Activated naive CD4-positive, alpha-beta T cell (primary cell): ENCODE data around the gene IGSF10.
"Not testable (repeated sequence)": the region's sequence is repeated elsewhere in the genome, so short reads cannot be mapped to it uniquely, and the experiment has no call there.

Source experiments
- DNase-seq, 4 experiments: peaks; one replicate each; lab custom pipeline; 2025; lab: John Stamatoyannopoulos, UW

IGSF10 gene

GRCh38 chr3:151460774-151461450 is at the start of gene IGSF10:
IGSF10 (minus strand) TSS chr3:151461061; CDS start chr3:151458709, 2,352 bp downstream.
- DNase-seq, result no peak

- not testable (repeated sequence) for DNase-seq
These were observed 48.7 kb upstream of the IGSF10 start for GRCh38 chr3:151509468-151510135.

- DNase-seq, result no peak
These were observed 43.7 kb upstream of the IGSF10 start for GRCh38 chr3:151504606-151505005.

- DNase-seq, result no peak
These were observed 42.2 kb upstream of the IGSF10 start for GRCh38 chr3:151503074-151503473.

GRCh38 chr3:151501923-151502632 is 41.2 kb upstream of the IGSF10 start:
- no peak for DNase-seq

- DNase-seq, result no peak
These were observed 40.5 kb upstream of the IGSF10 start for GRCh38 chr3:151501171-151501922.

GRCh38 chr3:151499168-151499567 is 38.3 kb upstream of the IGSF10 start:
- no peak for DNase-seq

DNA sequence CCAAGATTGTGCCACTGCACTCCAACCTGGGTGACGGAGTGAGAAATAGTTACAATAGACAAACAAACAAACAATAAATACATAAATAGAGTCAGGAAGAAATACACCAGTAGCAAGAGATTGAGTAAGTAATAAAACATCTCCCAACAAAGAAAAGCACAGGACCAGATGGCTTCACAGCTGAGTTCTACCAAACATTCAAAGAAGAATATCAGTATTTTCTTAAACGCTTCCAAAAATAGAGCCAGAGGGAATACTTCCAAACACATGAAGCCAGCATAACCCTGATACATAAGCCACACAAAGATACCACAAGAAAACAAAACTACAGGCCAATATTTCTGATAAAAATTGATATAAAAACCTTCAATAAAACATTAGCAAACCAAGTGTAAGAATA is 30.7 kb upstream of the IGSF10 start:
- DNase-seq, result no peak

GRCh38 chr3:151487833-151488232 is 27.0 kb upstream of the IGSF10 start:
- not testable (repeated sequence) for DNase-seq

- no peak for DNase-seq
These were observed 23.2 kb upstream of the IGSF10 start for GRCh38 chr3:151483961-151484520.

- no peak for DNase-seq
These were observed 22.6 kb upstream of the IGSF10 start for GRCh38 chr3:151483488-151483887.

- no peak for DNase-seq
These were observed 19.6 kb upstream of the IGSF10 start for GRCh38 chr3:151480492-151480891.

- no peak for DNase-seq
These were observed 18.6 kb upstream of the IGSF10 start for GRCh38 chr3:151479452-151479851.

DNA sequence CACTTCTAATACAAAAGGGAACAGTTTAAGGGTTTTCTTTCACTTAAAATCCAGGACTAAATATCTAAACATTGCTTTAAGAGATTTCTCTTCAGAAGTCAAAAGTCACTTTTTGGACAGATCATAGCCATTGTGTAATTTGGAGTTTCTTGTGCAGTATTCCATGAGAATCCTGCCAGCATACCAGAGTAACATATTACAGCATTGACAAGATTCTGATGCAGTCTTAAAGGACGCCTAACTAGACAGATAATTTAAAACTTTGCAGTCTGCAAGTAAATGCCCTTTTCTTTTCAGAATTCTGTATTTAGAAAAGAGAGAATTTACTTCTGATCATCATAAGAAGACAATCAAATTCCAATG is 17.5 kb upstream of the IGSF10 start:
- DNase-seq, result no peak

GRCh38 chr3:151477591-151478334 is 16.9 kb upstream of the IGSF10 start:
- DNase-seq, result no peak

- DNase-seq, result no peak
These were observed 15.6 kb upstream of the IGSF10 start for GRCh38 chr3:151476344-151477018.

- DNase-seq, result no peak
These were observed 7.5 kb upstream of the IGSF10 start for GRCh38 chr3:151468284-151468917.

- no peak for DNase-seq
These were observed 6.2 kb upstream of the IGSF10 start for GRCh38 chr3:151467069-151467468.

DNA sequence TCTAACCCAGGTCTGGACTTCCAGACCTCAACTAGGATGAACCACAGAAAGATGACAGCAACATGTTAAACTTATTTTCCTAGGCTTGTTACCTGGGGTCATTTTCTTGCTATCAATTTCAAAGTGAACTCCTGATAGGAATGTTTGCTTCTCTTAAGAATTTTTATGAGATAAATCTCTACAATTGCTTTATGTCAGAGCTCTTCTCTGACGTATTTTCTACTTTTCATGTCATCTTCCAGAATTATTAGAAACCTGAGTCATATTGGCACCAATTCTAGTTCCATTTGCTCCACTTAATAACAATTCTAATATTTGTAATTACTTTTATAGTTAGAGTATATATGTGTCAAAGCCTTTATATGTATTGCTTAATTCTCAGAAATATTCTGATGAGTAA is 2.1 kb upstream of the IGSF10 start:
- DNase-seq, result no peak

DNA sequence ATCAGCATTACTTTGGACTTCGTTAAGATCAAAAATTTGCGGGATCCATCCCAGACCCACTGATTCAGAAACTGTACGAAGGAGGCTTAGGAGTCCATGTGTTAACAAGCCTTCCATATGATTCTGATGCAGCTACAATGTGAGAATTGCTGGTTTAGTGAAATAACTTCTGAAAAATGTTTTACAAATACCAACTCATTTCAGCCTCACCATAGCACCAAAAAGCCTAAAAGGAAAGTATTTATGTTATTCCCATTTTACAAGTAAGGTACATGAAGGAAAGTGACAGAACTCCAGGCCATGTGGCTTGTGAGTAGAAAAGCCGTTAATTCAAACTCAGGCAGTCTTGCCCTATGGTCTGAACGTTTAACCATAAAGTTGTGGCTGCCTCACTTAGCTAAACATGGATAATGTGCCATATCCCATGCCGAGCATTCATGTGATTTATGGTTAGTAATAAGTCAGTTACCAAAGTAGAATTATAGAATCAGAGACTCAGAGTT is 1.5 kb upstream of the IGSF10 start:
- DNase-seq, result no peak
